ENCODE data around the gene ZNF714.

The ZNF714 gene

GRCh38 chr19:21164541-21164940, 82.5 kb downstream of the ZNF714 start:
- Histone ChIP-seq H3K9ac (ENCODE audit: low read length) (no peak overlapping the region), H3F3A (ENCODE audit: insufficient read depth) (no peaks in the 10 kb centered on the region; the same call in 1 of the 2 replicates), H3K9me3 (ENCODE audit: insufficient read depth, low read length) (no peaks in the 10 kb centered on the region), H3K4me3 (ENCODE audit: insufficient read depth, low read length, poor library complexity, severe bottlenecking) (no peak overlapping the region), H3K27ac (ENCODE audit: low read depth, low read length) (no peak overlapping the region), H3K4me2 (ENCODE audit: low read depth, low read length, poor library complexity, severe bottlenecking) (no peak overlapping the region), H3K79me2 (ENCODE audit: insufficient read depth, low read length) (peaks cover 53% of the 10 kb centered on the region), H3K27me3 (ENCODE audit: low read length) (no peaks in the 10 kb centered on the region), H3K9me2 (replicated peaks; ENCODE audit: insufficient read depth, low read length) (no peaks in the 10 kb centered on the region), H4K20me1 (ENCODE audit: low read depth, low read length) (no peaks in the 10 kb centered on the region), H3K36me3 (ENCODE audit: low read length) (peaks cover 18% of the 10 kb centered on the region; the same call in 1 of the 2 replicates), H2AFZ (ENCODE audit: low read depth, low read length, severe bottlenecking) (no peak overlapping the region)
- TF ChIP-seq EZH2phosphoT487 (conservative IDR thresholded peaks at IDR 0.05; ENCODE audit: low read length) = no peak
- TF ChIP-seq CTCF (IDR thresholded peaks at IDR 0.05; ENCODE audit: insufficient read depth, low read length, poor library complexity, severe bottlenecking) = no peak

GRCh38 chr19:21166436-21166835, 84.4 kb downstream of the ZNF714 start:
- Histone ChIP-seq H3K9me3 (ENCODE audit: insufficient read depth, low read length) (no peaks in the 10 kb centered on the region), H3F3A (ENCODE audit: insufficient read depth) (no peaks in the 10 kb centered on the region; the same call in 1 of the 2 replicates), H3K27me3 (ENCODE audit: low read length) (no peaks in the 10 kb centered on the region), H3K4me3 (ENCODE audit: insufficient read depth, low read length, poor library complexity, severe bottlenecking) (no peak overlapping the region), H3K27ac (ENCODE audit: low read depth, low read length) (no peak overlapping the region), H3K9ac (ENCODE audit: low read length) (no peak overlapping the region), H3K9me2 (replicated peaks; ENCODE audit: insufficient read depth, low read length) (no peaks in the 10 kb centered on the region), H2AFZ (ENCODE audit: low read depth, low read length, severe bottlenecking) (no peak overlapping the region), H3K79me2 (ENCODE audit: insufficient read depth, low read length) (peaks cover 34% of the 10 kb centered on the region), H3K36me3 (ENCODE audit: low read length) (peaks cover 24% of the 10 kb centered on the region; the same call in 1 of the 2 replicates), H3K4me2 (ENCODE audit: low read depth, low read length, poor library complexity, severe bottlenecking) (no peak overlapping the region), H4K20me1 (ENCODE audit: low read depth, low read length) (no peaks in the 10 kb centered on the region)
- TF ChIP-seq EZH2phosphoT487 (conservative IDR thresholded peaks at IDR 0.05; ENCODE audit: low read length) (no peak), CTCF (IDR thresholded peaks at IDR 0.05; ENCODE audit: insufficient read depth, low read length, poor library complexity, severe bottlenecking) (no peak)

Measured in SU-DHL-6 (cell line).